Loucy (cell line): ENCODE data around the gene PIGR.

Experiments
- EZH2phosphoT487 ChIP-seq: fragments of 200-600 bp; IDR thresholded peaks from 2 replicates; pipeline ENCODE4 v1.6.1; 2018; ENCODE audit warnings: antibody characterized with exemption, mild to moderate bottlenecking, moderate library complexity, borderline replicate concordance
- TF ChIP-seq, protein P1 (sequence below): fragments of 200-600 bp; sonication (generic); conservative IDR thresholded peaks from 2 replicates; pipeline ENCODE4 v1.5.1; 2014; ENCODE audit warnings: mild to moderate bottlenecking, antibody characterized with exemption, low read length

DNA sequence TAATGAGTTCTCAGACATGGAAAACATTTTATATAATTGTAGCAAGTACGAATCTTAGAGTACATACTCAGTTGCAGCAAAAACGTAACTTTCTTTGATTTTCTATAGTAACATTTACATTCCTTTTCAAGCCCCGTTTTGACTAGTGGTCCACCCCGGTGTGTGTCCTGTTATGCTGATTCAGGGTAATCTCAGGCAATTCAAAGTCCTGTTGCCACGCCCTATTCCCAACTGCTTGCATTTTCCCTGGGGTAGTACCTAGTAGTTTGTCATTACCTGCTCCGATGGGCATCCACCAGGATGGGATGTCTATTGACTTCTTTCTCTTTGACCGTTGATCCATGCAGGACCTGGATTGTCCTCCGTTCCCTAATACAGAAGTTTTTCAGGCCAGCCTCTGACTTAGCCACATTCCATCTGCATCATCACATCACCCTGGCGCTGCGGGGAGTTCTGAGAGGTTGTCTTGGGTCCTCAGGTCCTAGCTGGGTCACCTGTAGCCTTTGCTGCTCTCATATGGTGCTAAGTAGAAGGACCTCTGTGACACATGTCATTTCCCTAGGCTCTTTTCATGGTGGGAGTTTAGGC lies 39.0 kb upstream of the PIGR start:
- TF ChIP-seq, protein P1, sequence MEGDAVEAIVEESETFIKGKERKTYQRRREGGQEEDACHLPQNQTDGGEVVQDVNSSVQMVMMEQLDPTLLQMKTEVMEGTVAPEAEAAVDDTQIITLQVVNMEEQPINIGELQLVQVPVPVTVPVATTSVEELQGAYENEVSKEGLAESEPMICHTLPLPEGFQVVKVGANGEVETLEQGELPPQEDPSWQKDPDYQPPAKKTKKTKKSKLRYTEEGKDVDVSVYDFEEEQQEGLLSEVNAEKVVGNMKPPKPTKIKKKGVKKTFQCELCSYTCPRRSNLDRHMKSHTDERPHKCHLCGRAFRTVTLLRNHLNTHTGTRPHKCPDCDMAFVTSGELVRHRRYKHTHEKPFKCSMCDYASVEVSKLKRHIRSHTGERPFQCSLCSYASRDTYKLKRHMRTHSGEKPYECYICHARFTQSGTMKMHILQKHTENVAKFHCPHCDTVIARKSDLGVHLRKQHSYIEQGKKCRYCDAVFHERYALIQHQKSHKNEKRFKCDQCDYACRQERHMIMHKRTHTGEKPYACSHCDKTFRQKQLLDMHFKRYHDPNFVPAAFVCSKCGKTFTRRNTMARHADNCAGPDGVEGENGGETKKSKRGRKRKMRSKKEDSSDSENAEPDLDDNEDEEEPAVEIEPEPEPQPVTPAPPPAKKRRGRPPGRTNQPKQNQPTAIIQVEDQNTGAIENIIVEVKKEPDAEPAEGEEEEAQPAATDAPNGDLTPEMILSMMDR = no peak
- TF ChIP-seq EZH2phosphoT487 = no peak
